Measurements from ENCODE around the gene TSPAN7.

DNA sequence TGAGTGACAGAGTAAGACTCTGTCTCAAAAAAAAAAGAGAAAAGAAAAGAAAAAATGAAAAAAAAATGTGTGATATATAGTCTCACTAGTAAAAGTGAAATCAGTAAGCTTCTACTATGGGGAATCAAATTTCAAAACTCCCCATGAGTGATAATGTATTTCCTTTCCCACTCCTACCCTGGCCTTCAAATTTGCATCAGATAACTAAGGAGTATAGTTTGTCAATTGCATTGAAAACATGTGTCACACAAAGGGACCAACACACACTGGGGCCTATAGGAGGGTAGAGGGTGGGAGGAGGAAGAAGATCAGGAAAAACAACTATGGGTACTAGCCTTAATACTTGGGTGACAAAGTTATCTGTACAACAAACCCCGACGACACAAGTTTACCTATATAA lies 118.4 kb downstream of the TSPAN7 start:
- TF ChIP-seq CEBPB (IDR thresholded peaks at IDR 0.05; ENCODE audit: low read depth, low read length) (no peak), MAZ (IDR thresholded peaks at IDR 0.05; ENCODE audit: borderline replicate concordance, low read depth, low read length) (no peak), POLR2A (IDR thresholded peaks at IDR 0.05; ENCODE audit: low read depth, low read length) (no peak), RAD21 (IDR thresholded peaks at IDR 0.05; ENCODE audit: low read length) (no peak), MAFK (IDR thresholded peaks at IDR 0.05; ENCODE audit: low read depth, low read length) (no peak)
- TF ChIP-seq, protein P1, sequence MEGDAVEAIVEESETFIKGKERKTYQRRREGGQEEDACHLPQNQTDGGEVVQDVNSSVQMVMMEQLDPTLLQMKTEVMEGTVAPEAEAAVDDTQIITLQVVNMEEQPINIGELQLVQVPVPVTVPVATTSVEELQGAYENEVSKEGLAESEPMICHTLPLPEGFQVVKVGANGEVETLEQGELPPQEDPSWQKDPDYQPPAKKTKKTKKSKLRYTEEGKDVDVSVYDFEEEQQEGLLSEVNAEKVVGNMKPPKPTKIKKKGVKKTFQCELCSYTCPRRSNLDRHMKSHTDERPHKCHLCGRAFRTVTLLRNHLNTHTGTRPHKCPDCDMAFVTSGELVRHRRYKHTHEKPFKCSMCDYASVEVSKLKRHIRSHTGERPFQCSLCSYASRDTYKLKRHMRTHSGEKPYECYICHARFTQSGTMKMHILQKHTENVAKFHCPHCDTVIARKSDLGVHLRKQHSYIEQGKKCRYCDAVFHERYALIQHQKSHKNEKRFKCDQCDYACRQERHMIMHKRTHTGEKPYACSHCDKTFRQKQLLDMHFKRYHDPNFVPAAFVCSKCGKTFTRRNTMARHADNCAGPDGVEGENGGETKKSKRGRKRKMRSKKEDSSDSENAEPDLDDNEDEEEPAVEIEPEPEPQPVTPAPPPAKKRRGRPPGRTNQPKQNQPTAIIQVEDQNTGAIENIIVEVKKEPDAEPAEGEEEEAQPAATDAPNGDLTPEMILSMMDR (conservative IDR thresholded peaks at IDR 0.05; ENCODE audit: low read depth, low read length) = no peak
- TF ChIP-seq, protein P2, sequence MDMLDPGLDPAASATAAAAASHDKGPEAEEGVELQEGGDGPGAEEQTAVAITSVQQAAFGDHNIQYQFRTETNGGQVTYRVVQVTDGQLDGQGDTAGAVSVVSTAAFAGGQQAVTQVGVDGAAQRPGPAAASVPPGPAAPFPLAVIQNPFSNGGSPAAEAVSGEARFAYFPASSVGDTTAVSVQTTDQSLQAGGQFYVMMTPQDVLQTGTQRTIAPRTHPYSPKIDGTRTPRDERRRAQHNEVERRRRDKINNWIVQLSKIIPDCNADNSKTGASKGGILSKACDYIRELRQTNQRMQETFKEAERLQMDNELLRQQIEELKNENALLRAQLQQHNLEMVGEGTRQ (IDR thresholded peaks at IDR 0.05; ENCODE audit: low read depth, low read length) = no peak

All from IMR-90 (cell line).